ENCODE data around the gene HDAC4. TPM values are rescaled to one million over a fixed set of nuclear protein-coding genes. Genes with fewer than 3 reads are reported as not detected.
A peak's percentile ranks its signal among the peaks of the same experiment; 100 is the strongest.

The HDAC4 gene
- polyA plus RNA-seq, 2 of the 4 experiments (the other 2 are of a cell fraction) = 8.6 to 10.4 TPM

GRCh38 chr2:239138610-239139009 lies 262.2 kb downstream of the HDAC4 start:
- ChIA-PET CTCF (interaction anchor here (0.6 to 1.0 kb wide), 2 partner anchors 10 to 103 kb away, joined by 3 read pairs; no protein-coding TSS in a partner anchor), POLR2A (no interaction called here)
- TF ChIP-seq BHLHE40 (IDR thresholded peaks at IDR 0.05; ENCODE audit: low read depth, low read length) (no peak), SREBF2 (IDR thresholded peaks at IDR 0.05) (no peak), KDM5A (IDR thresholded peaks at IDR 0.05) (no peak), EP300 (IDR thresholded peaks at IDR 0.05) (no peak), HOXA7 (CRISPR knock-in tag; IDR thresholded peaks at IDR 0.05) (no peak), TFCP2L1 (CRISPR knock-in tag; IDR thresholded peaks at IDR 0.05) (no peak), RNF2 (IDR thresholded peaks at IDR 0.05; ENCODE audit: borderline replicate concordance, low read depth) (no peak), CHD4 (IDR thresholded peaks at IDR 0.05; ENCODE audit: borderline replicate concordance) (no peak), HDAC2 (IDR thresholded peaks at IDR 0.05) (no peak), MAX (IDR thresholded peaks at IDR 0.05) (no peak), ZC3H11A (IDR thresholded peaks at IDR 0.05) (no peak), CTCF (IDR thresholded peaks at IDR 0.05) (no peak), ZSCAN20 (CRISPR knock-in tag; IDR thresholded peaks at IDR 0.05) (no peak), USF2 (IDR thresholded peaks at IDR 0.05) (no peak), E2F6 (IDR thresholded peaks at IDR 0.05; ENCODE audit: borderline replicate concordance, low read depth) (no peak), ZFP36 (IDR thresholded peaks at IDR 0.05; ENCODE audit: borderline replicate concordance, partially characterized antibody) (no peak)
- WGBS (ENCODE audit: missing lambda C conversion rate) = 95% methylated on average over 14 of the region's 15 CpGs
- DNase-seq (ENCODE audit: low read depth in 1 of 2, low spot score in 1 of 2) (no peak), ATAC-seq (peak in 1 of 2 experiments; percentile 28; a peak in 2 of 6 replicates), FAIRE-seq (no peak)
- no peak overlapping the region for H3K27ac ChIP-seq
- H3K4me1 ChIP-seq = no peaks in the 10 kb centered on the region
- H3K4me3 ChIP-seq = no peak overlapping the region
- no peak overlapping the region for H3K4me2 ChIP-seq
- H3K9me3 ChIP-seq = no peaks in the 10 kb centered on the region

GRCh38 chr2:239137898-239138283 lies 262.9 kb downstream of the HDAC4 start:
- no peaks in the 10 kb centered on the region for H3K4me1 ChIP-seq
- 95% methylated on average over 3 of the region's 3 CpGs for WGBS (ENCODE audit: missing lambda C conversion rate)
- ChIA-PET POLR2A (no interaction called here), CTCF (no interaction called here)
- DNase-seq (ENCODE audit: low read depth in 1 of 2, low spot score in 1 of 2) (no peak), ATAC-seq (no peak), FAIRE-seq (no peak)
- TF ChIP-seq TP53 (CRISPR knock-in tag; IDR thresholded peaks at IDR 0.05) (no peak), JUNB (IDR thresholded peaks at IDR 0.05) (no peak), HOXB5 (CRISPR knock-in tag; IDR thresholded peaks at IDR 0.05) (no peak), POLR2AphosphoS2 (conservative IDR thresholded peaks at IDR 0.05; ENCODE audit: low read length) (no peak), CHD4 (IDR thresholded peaks at IDR 0.05; ENCODE audit: borderline replicate concordance) (no peak), E2F6 (IDR thresholded peaks at IDR 0.05; ENCODE audit: borderline replicate concordance, low read depth) (no peak), CBX2 (IDR thresholded peaks at IDR 0.05; ENCODE audit: borderline replicate concordance, low read depth) (no peak), RNF2 (IDR thresholded peaks at IDR 0.05; ENCODE audit: borderline replicate concordance, low read depth) (no peak), ZSCAN20 (CRISPR knock-in tag; IDR thresholded peaks at IDR 0.05) (no peak), POLR2A (IDR thresholded peaks at IDR 0.05; ENCODE audit: low read length) (no peak), MAZ (IDR thresholded peaks at IDR 0.05; ENCODE audit: borderline replicate concordance, low read depth, low read length) (no peak), CTCF (IDR thresholded peaks at IDR 0.05) (no peak), RCOR1 (IDR thresholded peaks at IDR 0.05; ENCODE audit: low read depth, low read length) (no peak), SREBF2 (IDR thresholded peaks at IDR 0.05) (no peak), BCL3 (IDR thresholded peaks at IDR 0.05) (no peak), SMC3 (IDR thresholded peaks at IDR 0.05) (no peak), KDM5A (IDR thresholded peaks at IDR 0.05) (no peak), EHF (CRISPR knock-in tag; IDR thresholded peaks at IDR 0.05) (no peak), FOSB (CRISPR knock-in tag; IDR thresholded peaks at IDR 0.05) (no peak)
- H3K27ac ChIP-seq = no peak overlapping the region
- H3K4me3 ChIP-seq = no peak overlapping the region
- H3K9me3 ChIP-seq = no peaks in the 10 kb centered on the region
- no peak overlapping the region for H3K4me2 ChIP-seq

All from A549 (cell line).